ENCODE data around the gene MYLK4.

Gene MYLK4

DNA sequence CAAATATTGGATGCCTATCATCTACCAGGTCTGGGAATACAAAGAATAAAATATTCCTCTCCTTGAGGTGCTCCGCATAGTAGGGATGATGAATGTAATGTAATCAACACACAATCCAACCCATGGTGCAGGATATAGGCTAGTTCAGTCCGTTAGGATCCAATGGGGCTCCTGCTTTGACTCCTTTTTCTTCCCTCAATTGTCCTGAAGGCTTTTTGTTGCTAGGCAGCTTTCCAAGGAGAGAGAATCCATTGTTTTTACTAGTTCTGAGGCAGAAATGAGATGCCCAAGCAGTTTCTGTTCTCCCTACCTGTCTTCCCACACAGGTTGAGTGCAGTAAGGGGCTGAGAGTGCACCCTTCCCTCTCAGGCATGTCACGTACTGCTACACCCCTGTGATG, 26.5 kb upstream of the MYLK4 start:
- Histone ChIP-seq H3K36me3 (ENCODE audit: control insufficient read depth in 2 of 2, insufficient read depth in 2 of 2, low read length in 2 of 2) (peaks cover 29 to 32% of the 10 kb centered on the region in 2 donors), H3K27ac (ENCODE audit: low read length) (no peak overlapping the region), H3K9me3 (ENCODE audit: control insufficient read depth in 2 of 2, low read length in 2 of 2) (no peaks in the 10 kb centered on the region), H3K9ac (ENCODE audit: low read length in 2 of 2) (no peak overlapping the region), H3K27me3 (ENCODE audit: control insufficient read depth in 1 of 2, insufficient read depth in 2 of 2, low read length in 2 of 2) (no peaks in the 10 kb centered on the region), H3K4me1 (ENCODE audit: control insufficient read depth, insufficient read depth, low read length) (no peaks in the 10 kb centered on the region), H3K4me3 (ENCODE audit: low read length in 2 of 2) (no peak overlapping the region)

DNA sequence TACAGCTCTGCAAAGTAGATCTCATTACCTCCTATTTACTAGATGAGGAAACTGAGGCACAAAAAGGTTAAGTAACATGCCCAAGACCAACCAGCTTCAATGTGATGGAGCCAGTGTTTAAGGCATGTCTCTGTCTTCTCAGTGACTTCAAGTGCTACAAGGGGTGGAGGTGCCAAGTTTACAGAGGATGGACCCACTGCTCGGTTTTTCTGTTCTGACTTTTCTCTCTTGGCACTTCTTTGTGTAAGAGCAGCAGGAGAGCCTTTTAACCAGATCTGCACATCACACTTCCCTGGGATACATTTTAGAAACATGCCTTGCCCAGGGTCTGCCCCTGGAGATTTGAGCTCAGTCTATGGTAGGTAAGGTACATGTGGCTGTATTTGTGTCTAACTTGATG, 24.3 kb upstream of the MYLK4 start:
- Histone ChIP-seq H3K27ac (ENCODE audit: low read length) (no peak overlapping the region), H3K4me3 (ENCODE audit: low read length in 2 of 2) (no peak overlapping the region), H3K4me1 (ENCODE audit: control insufficient read depth, insufficient read depth, low read length) (peaks cover 3% of the 10 kb centered on the region), H3K9ac (ENCODE audit: low read length in 2 of 2) (no peak overlapping the region), H3K27me3 (ENCODE audit: control insufficient read depth in 1 of 2, insufficient read depth in 2 of 2, low read length in 2 of 2) (no peaks in the 10 kb centered on the region), H3K9me3 (ENCODE audit: control insufficient read depth in 2 of 2, low read length in 2 of 2) (no peaks in the 10 kb centered on the region), H3K36me3 (ENCODE audit: control insufficient read depth in 2 of 2, insufficient read depth in 2 of 2, low read length in 2 of 2) (peaks cover 19 to 24% of the 10 kb centered on the region in 2 donors)

DNA sequence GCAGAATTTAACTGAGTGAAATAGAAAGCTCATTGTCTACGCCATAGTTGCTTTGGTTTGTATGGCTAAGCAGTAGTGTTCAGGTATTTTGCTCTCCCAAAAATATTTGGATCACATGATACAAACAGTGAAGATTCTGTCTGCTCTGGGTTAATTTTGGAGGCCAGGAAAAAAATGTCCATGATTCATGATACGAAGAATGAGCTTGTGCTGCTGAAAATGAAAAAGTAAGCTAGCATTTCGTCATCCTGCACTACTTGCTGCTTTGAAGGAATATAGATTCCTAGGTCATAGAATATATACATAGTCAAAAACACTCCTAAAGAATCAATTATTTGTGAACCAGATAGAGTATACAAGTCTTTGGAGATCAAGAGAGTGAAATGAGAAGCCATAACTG, 22.7 kb upstream of the MYLK4 start:
- Histone ChIP-seq H3K27ac (ENCODE audit: low read length) (no peak overlapping the region), H3K9me3 (ENCODE audit: control insufficient read depth in 2 of 2, low read length in 2 of 2) (no peaks in the 10 kb centered on the region), H3K27me3 (ENCODE audit: control insufficient read depth in 1 of 2, insufficient read depth in 2 of 2, low read length in 2 of 2) (no peaks in the 10 kb centered on the region), H3K36me3 (ENCODE audit: control insufficient read depth in 2 of 2, insufficient read depth in 2 of 2, low read length in 2 of 2) (peaks cover 10 to 15% of the 10 kb centered on the region in 2 donors), H3K4me1 (ENCODE audit: control insufficient read depth, insufficient read depth, low read length) (peaks cover 10% of the 10 kb centered on the region), H3K4me3 (ENCODE audit: low read length in 2 of 2) (no peak overlapping the region), H3K9ac (ENCODE audit: low read length in 2 of 2) (no peak overlapping the region)

DNA sequence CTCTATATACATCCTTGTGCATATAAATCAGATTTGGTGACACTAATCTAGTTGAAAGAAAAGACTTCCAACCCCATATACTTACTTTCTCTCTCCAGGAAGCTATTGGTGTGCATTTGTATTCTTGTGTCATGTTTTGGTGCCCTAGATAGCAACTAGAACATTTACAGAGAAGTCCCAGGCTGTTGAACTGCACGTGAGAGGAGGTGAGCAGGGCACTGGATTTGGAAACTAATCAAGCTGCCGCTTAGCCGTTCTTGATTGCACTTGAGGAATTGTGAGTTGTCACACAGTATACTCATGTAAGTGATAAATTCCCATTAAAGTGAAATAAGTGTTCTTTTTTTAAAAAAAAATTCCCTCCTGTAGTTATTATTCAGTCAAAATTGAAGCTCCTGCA, 22.1 kb upstream of the MYLK4 start:
- Histone ChIP-seq H3K36me3 (ENCODE audit: control insufficient read depth in 2 of 2, insufficient read depth in 2 of 2, low read length in 2 of 2) (peaks cover 10 to 15% of the 10 kb centered on the region in 2 donors), H3K27ac (ENCODE audit: low read length) (no peak overlapping the region), H3K9ac (ENCODE audit: low read length in 2 of 2) (no peak overlapping the region), H3K9me3 (ENCODE audit: control insufficient read depth in 2 of 2, low read length in 2 of 2) (no peaks in the 10 kb centered on the region), H3K4me1 (ENCODE audit: control insufficient read depth, insufficient read depth, low read length) (peaks cover 16% of the 10 kb centered on the region), H3K4me3 (ENCODE audit: low read length in 2 of 2) (no peak overlapping the region), H3K27me3 (ENCODE audit: control insufficient read depth in 1 of 2, insufficient read depth in 2 of 2, low read length in 2 of 2) (no peaks in the 10 kb centered on the region)

DNA sequence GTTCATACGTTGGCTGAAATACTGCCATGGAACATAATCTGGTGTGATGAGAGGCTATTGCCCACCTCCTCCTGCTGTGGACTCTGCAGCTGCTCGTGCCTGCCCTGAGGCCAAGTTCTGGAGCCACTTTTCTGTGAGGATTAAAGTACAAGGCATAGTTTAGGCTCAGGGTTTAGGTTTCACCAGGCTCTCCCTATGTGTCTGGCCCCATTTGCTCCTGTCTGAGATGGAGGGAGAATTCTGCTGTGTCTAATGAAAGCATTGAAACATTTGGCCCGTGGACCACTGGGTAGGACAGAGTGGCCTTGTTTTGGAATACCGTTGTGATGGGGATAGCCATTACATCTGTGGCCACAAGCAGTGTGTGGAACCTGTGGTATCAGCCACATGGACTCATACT, 20.4 kb upstream of the MYLK4 start:
- Histone ChIP-seq H3K36me3 (ENCODE audit: control insufficient read depth in 2 of 2, insufficient read depth in 2 of 2, low read length in 2 of 2) (peaks cover 10 to 15% of the 10 kb centered on the region in 2 donors), H3K27me3 (ENCODE audit: control insufficient read depth in 1 of 2, insufficient read depth in 2 of 2, low read length in 2 of 2) (no peaks in the 10 kb centered on the region), H3K4me3 (ENCODE audit: low read length in 2 of 2) (no peak overlapping the region), H3K27ac (ENCODE audit: low read length) (no peak overlapping the region), H3K9me3 (ENCODE audit: control insufficient read depth in 2 of 2, low read length in 2 of 2) (no peaks in the 10 kb centered on the region), H3K9ac (ENCODE audit: low read length in 2 of 2) (no peak overlapping the region), H3K4me1 (ENCODE audit: control insufficient read depth, insufficient read depth, low read length) (peaks cover 27% of the 10 kb centered on the region)

DNA sequence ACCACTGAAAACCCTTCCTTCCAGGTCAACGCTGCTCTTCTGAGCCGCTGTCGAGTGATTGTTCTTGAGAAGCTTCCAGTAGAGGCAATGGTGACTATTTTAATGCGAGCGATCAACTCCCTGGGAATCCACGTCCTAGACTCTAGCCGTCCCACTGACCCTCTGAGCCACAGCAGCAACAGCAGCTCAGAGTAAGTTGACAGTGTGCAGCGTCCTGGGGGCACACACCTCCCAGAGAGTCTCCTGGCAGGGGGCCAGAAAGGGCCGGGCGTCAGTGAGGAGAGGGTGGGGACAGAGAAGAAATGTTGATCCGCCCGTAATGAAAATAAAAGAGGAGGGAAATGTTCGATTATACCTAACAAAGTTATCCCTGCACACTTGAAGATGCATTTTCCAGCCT, 19.4 kb upstream of the MYLK4 start:
- H3K36me3 ChIP-seq (ENCODE audit: control insufficient read depth in 2 of 2, insufficient read depth in 2 of 2, low read length in 2 of 2): peaks cover 10 to 15% of the 10 kb centered on the region in 2 donors

DNA sequence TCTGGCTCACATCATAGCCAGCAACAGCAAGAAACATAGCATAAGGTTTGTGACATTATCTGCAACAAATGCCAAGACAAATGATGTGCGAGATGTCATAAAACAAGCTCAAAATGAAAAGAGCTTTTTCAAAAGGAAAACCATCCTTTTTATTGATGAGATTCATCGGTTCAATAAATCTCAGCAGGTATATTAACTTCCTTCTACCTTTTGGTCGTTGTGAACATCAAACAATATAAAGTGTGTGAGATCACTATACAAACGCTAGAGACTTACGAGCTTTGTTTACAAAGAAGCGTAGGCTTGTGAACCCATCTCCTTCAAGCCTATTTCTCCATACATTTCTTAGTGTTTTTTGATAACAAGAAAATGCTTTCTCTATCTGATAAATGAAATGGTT, 18.0 kb upstream of the MYLK4 start:
- Histone ChIP-seq H3K9me3 (ENCODE audit: control insufficient read depth in 2 of 2, low read length in 2 of 2) (no peaks in the 10 kb centered on the region), H3K4me1 (ENCODE audit: control insufficient read depth, insufficient read depth, low read length) (peaks cover 30% of the 10 kb centered on the region), H3K4me3 (ENCODE audit: low read length in 2 of 2) (no peak overlapping the region), H3K9ac (ENCODE audit: low read length in 2 of 2) (peak overlapping the region in 1 of 2 donors; percentile 1), H3K27me3 (ENCODE audit: control insufficient read depth in 1 of 2, insufficient read depth in 2 of 2, low read length in 2 of 2) (no peaks in the 10 kb centered on the region), H3K36me3 (ENCODE audit: control insufficient read depth in 2 of 2, insufficient read depth in 2 of 2, low read length in 2 of 2) (peaks cover 4 to 7% of the 10 kb centered on the region in 2 donors), H3K27ac (ENCODE audit: low read length) (no peak overlapping the region)

More for the DNA sequence above, 19.4 kb upstream of the MYLK4 start:
- Histone ChIP-seq H3K9me3 (ENCODE audit: control insufficient read depth in 2 of 2, low read length in 2 of 2) (no peaks in the 10 kb centered on the region), H3K4me1 (ENCODE audit: control insufficient read depth, insufficient read depth, low read length) (peaks cover 27% of the 10 kb centered on the region), H3K27me3 (ENCODE audit: control insufficient read depth in 1 of 2, insufficient read depth in 2 of 2, low read length in 2 of 2) (no peaks in the 10 kb centered on the region), H3K27ac (ENCODE audit: low read length) (no peak overlapping the region), H3K9ac (ENCODE audit: low read length in 2 of 2) (no peak overlapping the region), H3K4me3 (ENCODE audit: low read length in 2 of 2) (peak overlapping the region in 1 of 2 donors; percentile 47)

DNA sequence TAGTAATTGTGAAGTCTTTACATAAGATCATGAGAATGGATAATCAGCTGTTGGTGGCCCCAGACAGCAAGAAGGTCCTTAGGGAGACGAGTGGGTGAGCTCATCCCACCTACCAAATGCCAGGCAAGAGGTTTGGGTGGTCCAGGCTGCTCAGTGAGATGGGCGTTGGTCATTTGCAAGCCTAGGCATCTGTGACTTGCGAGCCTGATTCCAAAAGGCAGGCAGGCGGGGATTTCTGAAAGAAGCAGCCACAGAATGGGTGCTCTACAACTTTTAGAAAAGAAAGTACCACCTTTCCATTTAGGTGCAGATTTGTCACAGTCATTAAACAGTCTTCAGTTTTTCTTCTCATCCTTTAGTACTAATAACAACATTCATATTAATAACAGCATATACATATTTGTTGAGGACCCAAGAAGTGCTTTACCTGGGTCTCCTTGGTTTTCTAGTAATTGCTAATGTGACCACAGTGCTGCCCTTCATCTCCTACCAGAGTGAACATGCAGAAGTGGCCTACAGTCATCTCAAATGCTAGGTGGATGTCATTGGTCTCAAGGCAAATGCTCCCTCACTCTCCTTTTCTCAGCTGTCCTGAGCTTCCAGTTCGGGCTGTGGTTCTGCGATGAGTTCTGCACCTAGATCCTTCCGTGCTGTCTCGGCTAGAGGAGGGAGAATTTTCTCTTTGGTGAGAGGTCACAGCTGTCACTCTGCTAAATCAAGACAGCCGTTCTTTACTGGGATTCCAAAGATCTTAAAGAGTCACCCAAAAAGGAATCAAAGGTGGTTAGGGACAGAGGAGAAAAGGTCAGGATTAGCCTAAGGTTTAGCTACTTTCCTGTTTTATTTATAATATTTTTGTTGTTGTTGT, 17.2 kb upstream of the MYLK4 start:
- Histone ChIP-seq H3K27me3 (ENCODE audit: control insufficient read depth in 1 of 2, insufficient read depth in 2 of 2, low read length in 2 of 2) (no peaks in the 10 kb centered on the region), H3K4me3 (ENCODE audit: low read length in 2 of 2) (peak overlapping the region; percentile 60 to 93), H3K36me3 (ENCODE audit: control insufficient read depth in 2 of 2, insufficient read depth in 2 of 2, low read length in 2 of 2) (peaks cover 4 to 7% of the 10 kb centered on the region in 2 donors), H3K9me3 (ENCODE audit: control insufficient read depth in 2 of 2, low read length in 2 of 2) (no peaks in the 10 kb centered on the region), H3K9ac (ENCODE audit: low read length in 2 of 2) (peak overlapping the region in 1 of 2 donors; percentile 1), H3K27ac (ENCODE audit: low read length) (no peak overlapping the region), H3K4me1 (ENCODE audit: control insufficient read depth, insufficient read depth, low read length) (peaks cover 30% of the 10 kb centered on the region)

DNA sequence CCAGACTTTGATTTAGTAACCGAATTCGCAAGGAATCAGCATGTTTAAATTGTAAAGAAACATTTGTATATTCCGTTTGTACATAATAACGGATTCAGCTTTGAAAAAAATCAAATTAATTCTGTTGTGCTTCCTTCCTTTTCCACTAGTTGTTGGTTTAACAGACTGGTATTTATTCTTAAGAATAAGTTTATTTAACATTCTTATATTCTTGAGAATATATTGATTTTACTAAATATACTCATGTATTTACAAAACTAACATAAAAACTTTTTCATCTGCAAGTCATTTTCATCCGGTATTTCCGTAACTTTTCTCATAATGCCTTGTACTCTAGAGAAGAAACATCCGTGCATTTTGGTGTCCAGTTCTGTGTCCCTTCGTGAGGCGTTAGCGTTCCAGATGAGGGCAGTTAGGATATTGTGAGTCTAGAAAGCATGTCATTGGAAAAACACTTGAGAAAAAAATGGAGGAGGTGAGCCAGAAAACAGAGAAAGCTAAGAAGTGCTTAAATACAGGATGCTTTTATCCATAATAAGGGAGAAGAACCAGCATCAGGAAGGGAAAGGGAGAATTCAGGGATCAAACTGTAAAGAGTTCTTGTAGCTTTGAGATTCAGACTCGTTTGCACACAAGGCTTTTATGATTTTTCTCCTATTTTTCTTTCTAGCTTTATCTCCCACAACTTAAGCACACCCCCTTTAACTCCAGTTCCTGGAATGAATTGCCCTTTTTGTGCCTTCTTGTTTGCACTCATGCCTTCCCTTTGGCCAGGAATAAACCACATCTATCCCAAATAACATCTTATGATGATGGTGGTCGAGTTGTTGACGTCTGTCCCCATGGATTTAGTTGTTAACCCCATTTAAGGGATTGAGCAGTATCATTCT, 16.3 kb upstream of the MYLK4 start:
- H3K27ac ChIP-seq (ENCODE audit: low read length): peak overlapping the region; percentile 70
- H3K4me1 ChIP-seq (ENCODE audit: control insufficient read depth, insufficient read depth, low read length): peaks cover 30% of the 10 kb centered on the region
- H3K4me3 ChIP-seq (ENCODE audit: low read length in 2 of 2): peak overlapping the region; percentile 84 to 93
- H3K9me3 ChIP-seq (ENCODE audit: control insufficient read depth in 2 of 2, low read length in 2 of 2): no peaks in the 10 kb centered on the region
- no peaks in the 10 kb centered on the region for H3K27me3 ChIP-seq (ENCODE audit: control insufficient read depth in 1 of 2, insufficient read depth in 2 of 2, low read length in 2 of 2)
- peaks cover 0 to 7% of the 10 kb centered on the region in 2 donors for H3K36me3 ChIP-seq (ENCODE audit: control insufficient read depth in 2 of 2, insufficient read depth in 2 of 2, low read length in 2 of 2)
- peak overlapping the region; percentile 80 to 81 for H3K9ac ChIP-seq (ENCODE audit: low read length in 2 of 2)

GRCh38 chr6:2765896-2766766, 15.4 kb upstream of the MYLK4 start:
- peaks cover 0 to 5% of the 10 kb centered on the region in 2 donors for H3K36me3 ChIP-seq (ENCODE audit: control insufficient read depth in 2 of 2, insufficient read depth in 2 of 2, low read length in 2 of 2)
- H3K4me1 ChIP-seq (ENCODE audit: control insufficient read depth, insufficient read depth, low read length): peaks cover 30% of the 10 kb centered on the region
- H3K4me3 ChIP-seq (ENCODE audit: low read length in 2 of 2): peak overlapping the region; percentile 84 to 93
- no peaks in the 10 kb centered on the region for H3K9me3 ChIP-seq (ENCODE audit: control insufficient read depth in 2 of 2, low read length in 2 of 2)
- peak overlapping the region; percentile 70 for H3K27ac ChIP-seq (ENCODE audit: low read length)
- no peaks in the 10 kb centered on the region for H3K27me3 ChIP-seq (ENCODE audit: control insufficient read depth in 1 of 2, insufficient read depth in 2 of 2, low read length in 2 of 2)
- peak overlapping the region; percentile 80 to 81 for H3K9ac ChIP-seq (ENCODE audit: low read length in 2 of 2)
